BJ (cell line): Measurements from ENCODE around the gene TAF1B. TPM values are rescaled to one million over a fixed set of nuclear protein-coding genes. Genes with fewer than 3 reads are reported as not detected.

Experiments used
- CTCF ChIA-PET: fragments of 350-600 bp; formaldehyde crosslinking; extraction: SDS; loops from one replicate; lab custom pipeline; 2021; ENCODE audit warnings: antibody characterized with exemption, inconsistent platforms; lab: Yijun Ruan, JAX
- POLR2A ChIA-PET: fragments of 300-600 bp; sonication (Branson Sonifier 250); formaldehyde crosslinking; extraction: SDS; loops from one replicate; lab custom pipeline; 2021; ENCODE audit warnings: antibody characterized with exemption; lab: Charles Lee
- DNase-seq: peaks from one replicate; pipeline ENCODE4 v3.0.0-alpha.2; 2011; ENCODE audit warnings: low read depth
- H3K27me3 ChIP-seq: 2 replicates; pipeline ENCODE4 v1.6.0; 2011; ENCODE audit warnings: low read length; ENCODE audit not compliant: control insufficient read depth, insufficient read depth
- H3K36me3 ChIP-seq: 2 replicates; pipeline ENCODE4 v1.5.1; 2011; ENCODE audit warnings: low read length; ENCODE audit not compliant: control insufficient read depth, insufficient read depth
- H3K4me3 ChIP-seq: 2 replicates; pipeline ENCODE4 v1.5.1; 2011; ENCODE audit warnings: low read depth, mild to moderate bottlenecking, control low read depth, low read length
- polyA plus RNA-seq: library from polyadenylated mRNA; depleted of rRNA; stranded (reverse); fragments of >200 nt; gene quantifications from 2 replicates; pipeline ENCODE4 v1.2.3, GENCODE V29; 2011
- TF ChIP-seq, protein P1 (sequence below): IDR thresholded peaks from 2 replicates; pipeline ENCODE4 v1.5.1; 2011; ENCODE audit warnings: low read depth, mild to moderate bottlenecking, control low read depth, inconsistent platforms, low read length, moderate library complexity; ENCODE audit not compliant: insufficient read depth

TAF1B gene
- polyA plus RNA-seq, 1 experiment, result 7.6 TPM

DNA sequence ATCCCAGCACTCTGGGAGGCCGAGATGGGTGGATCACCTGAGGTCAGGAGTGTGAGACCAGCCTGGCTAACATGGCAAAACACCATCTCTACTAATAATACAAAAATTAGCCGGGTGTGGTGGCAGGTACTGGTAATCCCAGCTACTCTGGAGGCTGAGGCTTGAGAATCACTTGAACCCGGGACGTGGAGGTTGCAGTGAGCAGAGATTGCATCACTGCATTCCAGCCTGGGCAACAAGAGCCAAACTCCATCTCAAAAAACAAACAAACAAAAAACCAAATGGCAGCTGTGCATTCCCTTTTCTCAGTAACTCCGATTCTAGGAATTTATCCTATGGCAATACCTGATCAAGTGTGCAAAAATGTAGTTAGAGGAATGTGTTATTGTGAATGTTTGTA lies 103.5 kb downstream of the TAF1B start:
- TF ChIP-seq, protein P1, sequence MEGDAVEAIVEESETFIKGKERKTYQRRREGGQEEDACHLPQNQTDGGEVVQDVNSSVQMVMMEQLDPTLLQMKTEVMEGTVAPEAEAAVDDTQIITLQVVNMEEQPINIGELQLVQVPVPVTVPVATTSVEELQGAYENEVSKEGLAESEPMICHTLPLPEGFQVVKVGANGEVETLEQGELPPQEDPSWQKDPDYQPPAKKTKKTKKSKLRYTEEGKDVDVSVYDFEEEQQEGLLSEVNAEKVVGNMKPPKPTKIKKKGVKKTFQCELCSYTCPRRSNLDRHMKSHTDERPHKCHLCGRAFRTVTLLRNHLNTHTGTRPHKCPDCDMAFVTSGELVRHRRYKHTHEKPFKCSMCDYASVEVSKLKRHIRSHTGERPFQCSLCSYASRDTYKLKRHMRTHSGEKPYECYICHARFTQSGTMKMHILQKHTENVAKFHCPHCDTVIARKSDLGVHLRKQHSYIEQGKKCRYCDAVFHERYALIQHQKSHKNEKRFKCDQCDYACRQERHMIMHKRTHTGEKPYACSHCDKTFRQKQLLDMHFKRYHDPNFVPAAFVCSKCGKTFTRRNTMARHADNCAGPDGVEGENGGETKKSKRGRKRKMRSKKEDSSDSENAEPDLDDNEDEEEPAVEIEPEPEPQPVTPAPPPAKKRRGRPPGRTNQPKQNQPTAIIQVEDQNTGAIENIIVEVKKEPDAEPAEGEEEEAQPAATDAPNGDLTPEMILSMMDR, result no peak
- Histone ChIP-seq H3K4me3 (no peak overlapping the region), H3K36me3 (no peaks in the 10 kb centered on the region), H3K27me3 (peaks cover 2% of the 10 kb centered on the region; the same call in 1 of the 2 replicates)
- no peak for DNase-seq
- ChIA-PET POLR2A (no interaction called here), CTCF (interaction anchor here (0.8 to 1.0 kb wide), 3 partner anchors 38 to 145 kb away, joined by 3 read pairs; no protein-coding TSS in a partner anchor)

DNA sequence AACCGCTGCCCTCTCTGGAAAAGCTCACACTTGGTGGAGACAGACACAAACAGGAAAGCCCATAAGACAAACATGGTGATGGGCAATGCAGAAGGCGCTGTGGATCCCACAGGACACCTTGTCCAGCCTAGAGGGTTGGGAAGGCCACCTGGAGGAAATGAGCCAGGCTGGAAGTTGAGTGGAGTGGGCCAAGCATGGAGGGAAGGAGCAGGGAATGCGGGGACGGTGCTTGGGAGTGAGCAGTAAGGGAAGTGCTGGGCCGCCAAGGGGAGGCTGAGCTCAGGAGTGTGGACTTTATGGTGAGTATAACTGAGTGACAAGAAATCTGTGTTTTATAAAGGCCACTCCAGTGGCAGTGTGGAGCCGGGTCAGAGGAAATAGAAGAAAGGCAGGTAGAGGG lies 105.4 kb downstream of the TAF1B start:
- TF ChIP-seq, protein P1, result no peak
- H3K36me3 ChIP-seq, result no peaks in the 10 kb centered on the region
- CTCF ChIA-PET, result interaction anchor here (0.9 kb wide), 1 partner anchor 36 kb away, joined by 3 read pairs; no protein-coding TSS in a partner anchor
- DNase-seq, result no peak
- POLR2A ChIA-PET, result no interaction called here
- H3K27me3 ChIP-seq, result peaks cover 2% of the 10 kb centered on the region; the same call in 1 of the 2 replicates
- H3K4me3 ChIP-seq, result no peak overlapping the region

DNA sequence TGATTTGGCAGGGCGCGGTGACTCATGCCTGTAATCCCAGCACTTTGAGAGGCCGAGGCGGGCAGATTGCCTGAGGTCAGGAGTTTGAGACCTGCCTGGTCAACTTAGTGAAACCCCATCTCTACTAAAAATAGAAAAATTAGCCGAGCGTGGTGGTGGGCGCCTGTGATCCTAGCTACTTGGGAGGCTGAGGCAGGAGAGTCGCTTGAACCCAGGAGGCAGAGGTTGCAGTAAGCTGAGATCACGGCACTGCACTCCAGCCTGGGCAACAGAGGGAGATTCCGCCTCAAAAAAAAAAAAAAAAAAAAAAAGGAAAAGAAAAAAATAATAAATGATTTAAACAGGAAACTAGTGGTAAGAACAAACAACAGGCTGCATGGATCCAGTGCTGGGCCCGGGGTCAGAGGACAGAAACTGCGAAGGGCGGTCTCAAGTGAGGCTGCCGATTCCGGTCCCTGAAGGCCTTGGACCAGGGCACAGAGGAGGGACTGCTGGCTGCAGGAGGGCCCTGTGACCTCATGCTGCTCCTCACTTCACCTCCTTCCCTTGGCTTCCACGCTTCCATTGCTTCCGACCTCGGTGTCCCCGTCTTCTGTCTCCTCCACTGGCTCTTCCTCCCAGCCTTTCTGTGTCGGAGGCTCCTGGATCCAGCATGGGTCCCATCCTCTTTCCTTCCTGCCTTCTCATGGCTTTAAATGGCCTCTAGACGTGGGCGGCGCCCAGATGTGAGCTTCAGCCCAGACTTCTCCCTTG lies 106.1 kb downstream of the TAF1B start:
- TF ChIP-seq, protein P1, result no peak
- Histone ChIP-seq H3K27me3 (peaks cover 2% of the 10 kb centered on the region; the same call in 1 of the 2 replicates), H3K36me3 (no peaks in the 10 kb centered on the region), H3K4me3 (no peak overlapping the region)
- ChIA-PET CTCF (interaction anchor here (1.3 kb wide), 1 partner anchor 22 kb away, joined by 5 read pairs; no protein-coding TSS in a partner anchor), POLR2A (no interaction called here)
- DNase-seq, result no peak

DNA sequence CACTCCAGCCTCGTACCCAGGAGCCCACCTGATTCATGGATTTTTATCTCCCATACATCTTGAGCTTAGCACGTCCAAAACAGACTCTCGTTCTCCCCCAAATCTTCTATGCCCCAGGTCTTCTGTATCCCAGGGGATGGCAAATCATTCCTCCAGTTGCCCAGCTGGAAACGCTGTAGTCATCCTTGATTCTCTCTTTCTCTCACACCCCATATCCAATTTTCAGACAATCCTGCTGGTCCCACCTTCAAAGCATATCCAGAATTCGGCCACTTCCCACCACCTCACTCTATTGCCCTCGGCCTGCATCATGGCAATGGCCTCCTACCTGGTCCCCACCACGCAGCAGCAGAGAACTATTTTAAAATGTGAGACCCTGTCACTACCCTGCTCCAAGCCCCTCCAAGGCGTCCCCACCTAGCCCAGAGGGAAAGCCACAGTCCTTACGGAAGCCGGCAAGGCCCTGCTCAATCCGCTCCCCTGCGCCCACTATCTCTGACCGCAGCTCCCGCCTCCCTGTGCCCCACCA lies 106.8 kb downstream of the TAF1B start:
- Histone ChIP-seq H3K4me3 (no peak overlapping the region), H3K27me3 (peaks cover 2% of the 10 kb centered on the region; the same call in 1 of the 2 replicates), H3K36me3 (no peaks in the 10 kb centered on the region)
- no peak for DNase-seq
- TF ChIP-seq, protein P1, result no peak
- CTCF ChIA-PET, result interaction anchor here (1.3 kb wide), 2 partner anchors 21 to 136 kb away, joined by 5 read pairs; no protein-coding TSS in a partner anchor
- POLR2A ChIA-PET, result no interaction called here
